DMS153 treated with DMSO at 0.1 percent for 48 hours (cell line): Measurements from ENCODE around the gene SRSF2.
"Not testable (repeated sequence)": the region's sequence is repeated elsewhere in the genome, so short reads cannot be mapped to it uniquely, and the experiment has no call there.

Experiments
- DNase-seq: peaks from one replicate; lab custom pipeline; 2025; ENCODE audit not compliant: unreplicated experiment; lab: John Stamatoyannopoulos, UW

SRSF2 gene

DNA sequence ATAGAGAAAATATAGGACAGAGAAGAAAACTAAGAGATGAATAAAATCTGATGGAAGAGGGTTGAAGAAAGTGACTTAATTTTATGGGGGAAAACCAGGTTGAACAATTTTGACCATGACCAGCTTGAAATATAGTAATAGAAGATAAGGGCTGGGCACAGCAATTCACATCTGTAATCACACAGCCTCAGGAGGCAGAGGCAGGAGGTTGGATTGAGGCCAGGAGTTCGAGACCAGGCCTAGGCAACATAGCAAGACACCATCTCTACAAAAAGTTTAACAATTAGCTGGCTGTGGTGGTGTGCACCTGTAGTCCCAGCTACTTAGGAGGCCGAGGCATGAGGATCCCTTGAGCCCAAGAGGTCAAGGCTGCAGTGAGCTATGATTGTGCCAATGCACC, 35.1 kb downstream of the SRSF2 start:
- DNase-seq: no peak

DNA sequence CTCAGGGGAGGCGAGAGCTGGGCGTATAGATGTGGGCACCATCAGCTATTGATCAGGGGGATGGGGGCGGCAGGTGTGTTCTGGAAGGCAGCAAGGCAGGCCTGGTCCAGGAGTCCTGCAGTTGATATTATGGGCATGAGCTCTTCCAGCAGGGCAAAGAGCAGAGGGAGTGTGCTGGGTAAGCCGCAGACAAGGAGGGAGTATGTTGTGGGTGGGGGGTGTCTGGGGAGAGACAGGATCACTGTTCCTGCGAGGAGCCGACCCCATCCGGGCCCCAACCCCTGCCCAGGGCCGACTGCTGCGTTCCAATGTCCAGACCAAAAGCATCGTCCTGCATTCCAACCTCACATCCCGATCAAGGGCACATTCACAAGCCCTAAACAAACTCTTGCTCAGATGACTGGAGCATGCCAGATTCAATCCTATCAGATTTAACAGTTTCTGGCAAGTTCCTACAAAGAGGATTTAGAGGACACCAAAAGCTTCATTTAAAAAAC, 35.6 kb downstream of the SRSF2 start:
- DNase-seq: no peak

DNA sequence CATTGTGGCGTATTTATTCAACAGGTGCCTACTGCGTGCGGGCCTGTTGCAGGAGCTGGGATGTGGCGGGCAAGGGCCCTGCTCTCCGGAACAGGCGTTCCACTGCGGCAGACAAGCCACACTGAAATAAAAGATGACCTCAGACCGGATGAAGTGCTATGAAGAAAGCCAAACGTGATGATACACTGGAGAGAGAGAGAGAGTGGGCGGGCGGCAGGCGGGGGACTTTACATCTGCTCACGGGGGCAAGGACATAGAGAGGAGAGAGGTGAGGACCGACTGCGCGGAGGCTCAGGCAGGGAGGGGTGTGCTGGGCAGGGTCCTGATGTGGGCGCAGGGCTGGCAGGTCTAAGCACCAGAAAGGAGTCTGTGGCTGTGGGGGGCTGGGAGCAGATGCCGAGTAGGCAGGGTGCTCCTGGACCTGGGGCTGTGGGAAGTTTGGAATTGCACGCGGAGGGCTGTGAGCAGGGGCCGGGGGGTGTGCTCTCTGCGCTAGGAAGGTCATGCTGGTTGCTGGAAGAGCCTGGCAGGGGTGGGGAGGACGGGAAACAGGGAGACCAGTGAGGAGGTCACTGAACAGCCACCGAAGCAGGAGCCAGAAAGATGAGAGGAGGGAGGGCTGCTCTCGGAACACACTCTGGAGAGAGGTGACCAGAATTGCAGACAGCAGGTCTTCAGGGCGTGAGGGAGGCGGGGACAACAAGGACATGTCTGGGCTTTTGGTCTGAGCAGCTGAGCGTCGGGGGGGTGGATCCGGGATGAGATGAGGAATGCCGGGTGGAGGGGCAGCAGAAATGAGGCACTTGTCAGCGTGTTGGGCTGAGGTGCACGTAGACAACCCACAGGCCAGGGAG, 36.3 kb downstream of the SRSF2 start:
- DNase-seq: peak; percentile 71

DNA sequence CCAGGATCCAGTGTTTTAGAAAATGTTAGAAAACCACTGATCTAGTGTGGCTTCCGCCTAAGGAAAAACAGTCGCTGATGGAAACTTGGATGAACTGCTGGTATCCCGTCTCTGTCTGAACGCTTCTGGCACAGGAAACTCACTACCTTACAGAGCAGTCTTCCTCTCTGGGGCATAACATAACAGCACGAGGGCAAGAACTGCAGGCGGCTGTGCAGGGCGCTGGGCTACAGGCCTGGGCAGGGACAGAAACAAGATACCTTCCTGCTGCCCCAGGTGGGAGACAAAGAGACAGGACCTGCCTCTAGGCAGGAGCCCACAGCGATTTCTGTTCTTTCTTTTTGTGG, 36.9 kb downstream of the SRSF2 start:
- peak; percentile 71 for DNase-seq

DNA sequence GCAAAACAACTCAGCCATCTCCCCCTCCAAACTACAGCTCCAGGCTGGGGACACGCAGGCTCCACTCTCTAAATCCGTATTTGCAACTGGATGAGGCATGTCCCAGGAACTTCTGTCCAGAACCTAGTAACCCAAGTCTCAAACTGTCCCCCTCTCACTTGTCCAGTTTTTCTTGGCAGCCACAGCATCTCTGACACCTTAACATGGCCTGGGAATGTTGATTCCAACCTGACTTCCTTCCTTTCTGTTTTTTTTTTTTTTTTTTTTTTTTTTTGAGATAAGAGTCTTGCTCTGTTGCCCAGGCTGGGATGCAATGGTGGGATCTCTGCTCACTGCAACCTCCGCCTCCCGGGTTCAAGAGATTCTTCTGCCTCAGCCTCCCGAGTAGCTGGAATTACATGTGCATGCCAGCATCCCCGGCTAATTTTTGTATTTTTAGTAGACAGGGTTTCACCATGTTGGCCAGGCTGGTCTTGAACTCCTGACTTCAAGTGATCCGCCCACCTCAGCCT, 38.6 kb downstream of the SRSF2 start:
- DNase-seq: not testable (repeated sequence)

DNA sequence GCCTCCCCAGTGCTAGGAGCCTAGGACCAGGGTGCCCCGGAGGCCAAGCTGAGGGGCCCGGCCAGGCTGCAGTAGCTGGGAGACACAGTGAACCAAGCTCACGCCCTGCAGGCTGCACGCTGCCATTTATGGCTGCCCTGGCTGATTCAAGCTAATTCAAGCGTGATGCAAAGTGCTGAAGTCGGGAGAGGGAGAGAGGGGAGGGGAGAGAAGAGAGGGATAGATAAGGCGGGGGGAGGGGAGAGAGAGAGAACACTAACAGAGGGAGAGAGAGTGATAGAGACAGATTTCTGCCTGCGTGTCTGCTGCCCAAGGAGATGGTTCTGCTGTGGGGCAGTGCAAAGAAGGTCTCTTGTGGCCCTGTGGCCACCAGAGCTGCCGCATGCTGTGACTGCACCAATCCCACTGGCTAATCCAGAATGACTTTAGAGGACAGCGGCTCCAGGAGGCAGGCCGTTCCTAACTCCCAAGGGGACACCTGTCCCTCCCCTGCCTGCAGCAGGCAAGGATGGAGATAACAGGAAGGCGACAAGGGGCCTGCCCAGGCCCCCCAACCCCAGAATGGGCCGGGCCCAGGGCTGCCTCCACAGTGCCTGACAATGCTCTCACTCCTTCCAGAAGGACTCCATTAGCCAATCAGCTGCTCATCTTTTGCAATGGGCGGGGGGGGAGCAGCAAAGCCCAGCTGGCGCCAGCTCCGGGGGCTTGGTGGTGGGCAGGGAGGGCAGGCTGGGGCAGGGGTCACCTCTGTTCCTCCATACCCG, 39.2 kb downstream of the SRSF2 start:
- DNase-seq: no peak

DNA sequence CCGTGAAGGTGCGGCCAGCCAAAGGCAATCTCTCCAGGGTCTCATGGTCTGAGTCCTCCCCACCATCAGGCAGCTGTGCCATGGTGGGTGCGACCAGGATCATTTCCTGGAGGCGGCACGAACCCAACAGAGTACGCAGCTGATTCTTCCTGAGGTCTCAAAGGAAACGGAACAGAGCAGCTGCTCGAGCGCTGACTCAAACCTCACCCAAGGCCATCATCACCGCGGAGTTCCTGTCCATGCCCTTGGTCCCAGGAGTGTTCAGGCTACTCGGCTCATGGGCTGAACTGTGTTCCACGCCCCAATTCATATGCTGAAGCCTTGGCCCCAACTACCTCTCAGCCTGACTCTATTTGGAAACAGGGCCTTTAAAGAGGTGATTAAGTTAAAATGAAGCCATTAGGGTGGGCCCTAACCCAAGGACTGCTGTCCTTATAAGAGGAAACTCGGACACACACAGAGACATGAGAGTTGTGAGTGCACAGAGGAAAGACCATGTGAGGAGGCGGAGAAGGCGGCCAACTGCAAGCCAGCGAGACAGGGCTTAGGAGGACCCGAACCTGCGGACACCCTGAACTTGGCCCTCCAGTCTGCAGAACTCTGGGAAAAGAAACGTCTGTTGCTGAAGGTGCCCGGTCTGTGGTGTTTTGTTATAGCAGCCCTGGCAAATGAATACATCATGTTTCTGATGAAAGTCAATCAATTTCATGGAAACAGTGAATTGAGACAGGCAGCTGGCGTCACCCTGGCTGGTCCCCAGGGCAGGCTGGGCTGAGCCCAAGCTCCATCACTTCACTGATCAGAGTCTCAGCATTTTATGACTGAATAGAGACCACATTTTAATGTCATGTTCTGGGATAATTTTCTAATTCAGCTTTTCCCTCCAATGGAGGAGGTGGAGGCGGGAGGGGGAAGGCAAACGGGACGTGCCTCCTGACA, 40.1 kb downstream of the SRSF2 start:
- no peak for DNase-seq

DNA sequence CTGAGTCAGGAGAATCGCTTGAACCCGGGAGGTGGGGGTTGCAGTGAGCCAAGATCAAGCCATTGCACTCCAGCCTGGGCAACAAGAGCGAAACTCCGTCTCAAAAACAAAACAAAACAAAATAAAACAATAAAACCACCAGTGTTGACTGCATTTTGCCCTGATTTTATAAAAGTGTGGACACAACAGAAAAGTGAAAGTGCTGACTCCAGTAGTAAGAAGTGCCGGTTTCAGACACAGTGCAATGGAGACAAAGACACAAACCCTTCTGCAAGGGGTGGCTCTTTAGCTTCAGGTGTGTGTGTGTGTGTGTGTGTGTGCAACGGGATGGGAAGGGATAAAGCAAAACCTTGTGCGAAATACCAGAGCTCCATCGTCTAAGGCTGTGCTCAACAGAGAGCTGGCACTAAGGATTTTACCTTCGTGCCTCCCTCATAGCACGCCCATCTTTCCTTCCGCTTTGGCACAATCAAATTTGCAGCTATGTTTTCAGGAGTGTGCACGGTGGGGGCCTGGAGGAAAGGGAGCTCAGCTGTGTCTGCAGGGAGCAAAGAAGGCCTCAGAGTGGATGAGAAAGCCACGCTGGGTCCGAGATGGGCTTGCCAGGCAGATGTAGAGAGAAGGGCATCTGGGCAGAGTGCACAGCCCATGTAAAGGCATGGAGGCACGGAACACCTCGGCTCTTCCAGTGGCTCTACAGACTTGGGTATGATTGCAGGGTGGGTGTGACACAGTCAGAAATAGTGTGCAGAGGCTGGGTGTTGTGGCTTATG, 41.9 kb downstream of the SRSF2 start:
- DNase-seq: no peak

DNA sequence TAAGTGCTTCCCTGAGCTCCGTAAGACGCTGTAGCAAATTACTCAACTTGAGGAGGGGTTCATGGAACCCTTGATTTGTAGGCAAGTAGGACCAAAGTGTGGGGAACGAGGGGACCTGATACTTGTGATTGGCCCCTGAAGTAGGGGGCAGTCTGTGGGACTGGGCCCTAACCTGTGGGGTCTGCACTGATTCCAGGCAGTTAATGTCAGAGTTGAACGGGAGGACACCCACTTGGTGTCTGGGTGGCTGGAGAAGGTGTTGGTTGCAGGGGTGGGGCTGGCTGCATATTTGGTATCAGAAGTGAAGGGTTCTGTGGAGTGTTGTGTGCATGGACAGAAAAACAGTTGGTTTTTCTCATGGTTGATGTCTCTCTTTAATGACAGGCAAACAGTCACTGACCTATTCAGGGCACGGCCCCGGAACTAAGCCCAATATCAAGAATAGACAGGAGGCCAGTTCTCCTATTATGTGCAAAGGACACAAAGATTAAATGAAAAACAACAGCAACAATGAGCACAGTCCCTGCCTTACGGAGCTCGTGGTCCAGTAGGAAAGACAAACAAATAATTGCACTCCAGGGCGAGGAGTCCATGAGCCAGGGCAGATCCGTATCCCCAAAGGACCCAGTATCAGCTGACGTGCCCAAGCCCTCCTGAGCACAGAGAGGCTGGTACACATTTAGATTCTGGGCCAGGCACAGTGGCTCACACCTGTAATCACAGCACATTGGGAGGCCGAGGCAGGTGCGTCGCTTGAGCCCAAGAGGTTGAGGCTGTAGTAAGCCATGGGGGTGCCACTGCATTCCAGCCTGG, 45.5 kb downstream of the SRSF2 start:
- no peak for DNase-seq

DNA sequence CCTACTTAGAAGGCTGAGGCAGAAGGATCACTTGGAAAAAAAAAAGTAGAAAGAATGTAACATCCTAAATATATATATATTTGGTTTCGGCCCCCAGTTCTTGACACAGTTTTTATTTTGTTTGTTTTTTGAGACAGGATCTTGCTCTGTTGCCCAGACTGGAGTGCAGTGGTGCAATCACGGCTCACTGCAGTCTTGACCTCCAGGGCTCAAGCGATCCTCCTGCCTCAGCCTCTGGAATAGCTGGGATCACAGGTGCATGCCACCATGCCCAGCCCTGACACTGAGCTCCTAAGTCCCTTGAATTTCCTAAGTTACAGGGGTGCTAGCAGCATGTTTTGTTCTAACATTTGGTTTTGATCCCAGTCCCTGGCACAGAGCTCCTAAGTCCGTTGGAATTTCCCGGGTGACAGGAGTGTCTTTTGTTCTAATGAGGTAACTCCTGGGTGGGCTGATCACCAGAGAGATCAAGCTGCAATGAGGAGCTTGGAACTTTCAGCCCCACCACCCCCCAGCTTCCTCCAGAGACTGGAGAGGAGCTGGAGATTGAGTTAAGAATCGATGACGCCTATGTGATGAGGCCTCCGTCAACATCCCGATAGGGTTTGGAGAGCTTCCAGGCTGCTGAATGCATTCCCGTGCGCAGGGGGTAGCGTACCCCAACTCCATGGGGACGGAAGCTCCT, 46.4 kb downstream of the SRSF2 start:
- no peak for DNase-seq

DNA sequence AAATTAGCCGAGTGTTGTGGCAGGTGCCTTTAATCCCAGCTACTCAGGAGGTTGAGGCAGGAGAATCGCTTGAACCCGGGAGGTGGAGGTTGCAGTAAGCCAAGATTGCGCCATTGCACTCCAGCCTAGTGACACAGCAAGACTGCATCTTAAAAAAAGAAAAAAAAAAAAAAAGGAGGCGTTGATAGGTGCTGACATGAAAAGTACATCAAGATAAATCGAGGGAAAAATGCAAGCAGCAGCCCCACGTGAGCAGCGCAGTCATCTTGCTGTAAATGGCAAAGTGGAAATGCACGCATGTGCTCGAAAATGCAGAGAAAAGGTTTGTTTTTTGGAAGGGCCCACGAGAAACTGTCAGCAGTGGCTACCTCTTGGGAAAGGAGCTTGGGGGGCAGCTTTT, 47.3 kb downstream of the SRSF2 start:
- DNase-seq: no peak

DNA sequence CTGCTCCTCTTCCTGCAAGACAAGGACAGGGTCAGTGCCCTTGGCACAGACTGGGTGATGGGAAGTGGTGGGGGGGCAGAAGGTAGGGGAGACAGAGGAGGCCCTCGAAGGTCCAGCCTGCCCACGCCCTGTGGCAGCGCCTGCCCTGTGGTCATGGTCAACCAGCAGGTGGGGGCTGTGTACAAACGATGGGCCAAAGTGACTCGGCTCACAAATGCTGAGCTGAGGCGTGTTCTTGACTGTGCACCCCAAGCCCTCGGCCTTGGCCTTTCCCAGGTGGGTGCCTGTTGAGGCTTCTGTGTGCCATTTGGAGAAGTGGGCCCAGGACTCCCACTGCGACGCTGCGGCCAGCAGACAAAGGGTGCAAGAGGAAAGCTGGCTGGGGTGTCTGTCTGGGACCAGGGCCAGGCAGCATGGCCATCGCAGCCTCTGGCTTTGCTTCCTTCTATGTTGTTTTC, 48.9 kb downstream of the SRSF2 start:
- no peak for DNase-seq

DNA sequence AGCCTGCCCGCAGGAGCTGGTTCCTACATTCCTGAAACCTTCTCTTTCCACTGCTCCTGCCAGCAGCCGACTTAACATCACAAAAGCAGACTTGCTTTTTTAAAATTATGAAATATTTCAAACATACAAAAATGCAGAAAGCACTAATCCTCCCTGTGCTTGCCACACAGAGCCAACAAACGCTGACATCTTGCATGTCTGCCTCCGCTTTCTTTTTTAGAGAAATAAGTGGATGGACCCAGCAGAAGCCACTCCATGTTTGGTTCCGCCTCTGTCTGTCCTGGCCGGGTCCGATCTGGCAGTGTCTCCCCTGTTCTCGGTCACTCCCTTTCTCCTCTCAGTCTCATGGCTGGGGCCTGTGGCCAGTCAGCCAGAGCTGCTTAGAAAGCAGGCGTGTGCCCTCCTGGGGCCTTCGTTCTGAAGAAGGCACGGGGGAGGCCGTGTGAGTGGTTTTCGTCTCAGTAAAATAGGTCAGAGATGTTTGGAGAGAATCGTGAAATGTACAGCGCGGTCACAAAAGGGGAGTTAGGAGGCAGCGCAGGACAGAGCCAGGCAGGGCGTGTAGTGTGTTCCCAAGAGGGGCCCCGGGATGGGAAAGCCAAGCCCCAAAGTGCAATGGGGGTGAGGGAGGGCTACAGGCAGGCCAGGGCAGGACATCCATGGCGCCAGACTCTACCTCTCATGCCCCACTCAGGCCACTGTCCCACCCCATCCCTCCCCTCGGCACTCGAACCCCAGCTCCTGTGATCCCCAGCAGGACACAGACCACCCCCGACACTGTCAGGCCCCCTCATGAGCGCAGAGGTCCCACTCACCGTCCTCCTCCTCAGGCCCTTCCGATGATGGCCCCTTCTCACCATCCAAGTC, 49.6 kb downstream of the SRSF2 start:
- DNase-seq: no peak

DNA sequence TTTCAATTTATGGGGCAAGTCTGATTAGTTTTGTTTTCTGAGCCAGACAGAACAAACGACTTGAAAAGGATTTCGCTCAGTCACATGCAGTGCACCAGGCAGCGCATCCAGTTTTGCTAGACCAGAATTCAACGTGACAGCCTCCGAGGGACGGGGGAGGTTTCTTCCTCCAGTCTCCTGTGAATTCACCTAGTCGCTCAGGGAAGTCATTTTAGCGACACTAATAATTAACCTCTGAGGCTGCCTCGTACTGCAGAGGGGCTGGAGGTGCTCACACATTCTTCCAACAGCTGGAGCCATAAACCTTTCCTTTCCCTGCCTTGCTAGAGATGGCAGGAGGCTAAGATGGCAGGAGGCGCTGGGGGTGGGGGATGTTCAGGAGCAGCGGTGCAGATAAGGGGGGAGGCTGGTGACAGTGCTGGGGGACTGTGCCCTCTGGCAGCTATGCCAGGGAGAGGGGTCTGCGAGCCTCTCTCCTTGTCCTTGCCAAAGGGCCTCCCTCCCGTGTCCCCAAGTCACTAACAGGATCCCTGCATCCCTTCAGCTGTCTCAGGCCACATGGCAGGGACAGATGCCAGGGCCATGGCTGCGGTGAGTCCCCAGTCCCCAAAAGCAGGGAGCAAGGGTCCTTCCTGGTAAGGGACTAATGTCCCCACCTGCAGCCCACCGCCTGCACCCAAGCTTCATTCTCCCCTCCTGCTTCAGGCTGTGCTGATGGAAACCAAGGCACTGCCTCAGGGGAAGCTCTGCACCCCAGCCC, 50.4 kb downstream of the SRSF2 start:
- DNase-seq: no peak

DNA sequence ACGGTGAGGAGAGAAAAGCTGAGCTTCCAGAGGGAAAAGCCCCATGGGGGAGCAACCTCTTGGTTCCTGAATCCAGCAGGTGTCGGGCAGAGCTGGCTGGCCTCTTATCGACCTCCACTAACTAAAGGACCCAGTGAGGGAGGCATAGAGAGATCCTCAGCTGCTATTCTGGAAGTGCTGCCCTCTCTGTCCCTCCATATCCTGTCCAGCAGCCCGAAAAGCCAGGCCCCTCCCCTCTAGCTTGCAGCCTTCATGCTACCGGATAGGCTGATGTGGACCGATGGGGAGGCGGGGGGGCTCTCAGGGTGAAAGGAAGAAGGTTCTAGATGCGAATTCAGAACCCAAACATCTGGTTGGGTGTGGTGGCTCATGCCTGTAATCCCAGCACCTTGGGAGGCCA, 51.3 kb downstream of the SRSF2 start:
- no peak for DNase-seq

DNA sequence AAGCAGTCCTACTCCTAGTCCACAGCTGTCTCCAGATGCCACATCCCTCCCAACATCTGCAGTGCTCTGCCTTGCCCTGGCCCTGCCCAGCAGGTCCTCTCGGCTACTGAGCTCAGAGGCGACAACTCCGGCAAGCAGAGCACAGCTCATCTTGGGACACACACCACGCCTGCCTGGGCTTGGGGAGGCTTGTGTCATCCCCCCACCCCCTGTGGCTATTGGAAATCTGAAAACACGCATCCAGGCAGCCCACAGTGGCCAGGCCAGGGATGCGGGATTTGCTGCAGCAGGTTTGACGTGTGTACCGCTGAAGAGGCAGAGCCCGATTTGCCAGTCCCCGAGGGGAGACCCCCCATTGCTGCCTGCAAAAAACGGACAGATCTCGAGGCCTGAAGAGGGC, 51.8 kb downstream of the SRSF2 start:
- DNase-seq: no peak

DNA sequence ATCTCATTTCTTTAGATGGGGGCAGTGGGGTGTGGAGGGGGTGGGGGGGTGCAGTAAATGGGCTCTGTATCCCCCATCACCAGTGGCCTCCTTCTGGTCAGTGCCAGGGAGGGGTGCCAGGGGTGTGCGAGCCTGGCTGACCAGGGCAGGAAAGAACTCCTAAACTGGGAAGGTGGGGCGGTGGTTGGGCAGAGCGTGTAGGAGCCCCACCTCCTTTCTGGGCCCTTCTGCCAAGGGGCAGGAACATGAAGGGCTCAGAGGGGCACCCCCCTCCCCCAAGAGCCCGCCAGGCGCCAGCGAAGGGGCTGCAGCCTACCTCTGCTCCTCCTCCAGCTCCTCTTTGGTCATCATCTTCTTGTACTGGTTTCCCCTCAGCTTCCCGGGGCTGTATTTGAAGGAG, 52.4 kb downstream of the SRSF2 start:
- no peak for DNase-seq
